ENCODE results near the gene PTPRB.

DNA sequence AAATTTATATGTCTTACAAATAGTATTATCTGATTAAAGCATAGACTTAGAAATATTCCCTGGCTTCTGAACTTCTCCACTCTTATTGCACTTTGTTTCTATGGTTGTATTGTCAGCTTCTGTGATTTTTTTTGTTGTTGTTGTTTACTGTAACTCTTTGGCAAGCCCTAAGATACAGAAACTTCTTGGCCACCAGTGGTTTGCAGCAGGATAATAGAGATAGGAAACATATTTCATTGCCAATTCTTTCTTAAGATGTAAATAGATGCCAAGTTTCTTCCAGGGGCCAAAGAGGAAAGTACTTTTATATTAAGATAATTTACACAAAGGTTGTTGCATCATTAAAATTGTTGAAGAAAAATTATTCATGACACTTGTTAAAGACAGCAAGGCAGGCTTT lies 123.8 kb downstream of the PTPRB start:
- no peak for TF ChIP-seq CTCF (conservative IDR thresholded peaks at IDR 0.05 in 1 of 2, IDR thresholded peaks at IDR 0.05 in 1 of 2; ENCODE audit: extremely low read depth in 1 of 2, insufficient read depth in 1 of 2, low read depth in 1 of 2, low read length in 2 of 2)
- no peak for TF ChIP-seq EZH2 (IDR thresholded peaks at IDR 0.05; ENCODE audit: borderline replicate concordance, low read length)

All from mammary epithelial cell (primary cell).